Activated CD4-positive, alpha-beta memory T cell treated with anti-CD3 and anti-CD28 coated beads, Interleukin-2, amount 10 ng/mL, durations not matched to agents 7 days and 5 days (primary cell): ENCODE data around the gene PDIA4. TPM values are rescaled to one million over a fixed set of nuclear protein-coding genes. Genes with fewer than 3 reads are reported as not detected.

Source experiments
- CTCF ChIA-PET: fragments of 350-600 bp; sonication (Branson Sonifier 250); formaldehyde crosslinking; loops from one replicate; lab custom pipeline; 2021; ENCODE audit warnings: antibody characterized with exemption, inconsistent platforms; lab: Charles Lee
- POLR2A ChIA-PET: fragments of 350-600 bp; sonication (Branson Sonifier 250); formaldehyde crosslinking; loops from one replicate; lab custom pipeline; 2021; ENCODE audit warnings: antibody characterized with exemption; lab: Charles Lee
- DNase-seq: peaks from one replicate; pipeline ENCODE4 v3.0.0-alpha.2; 2020
- H3K27ac Mint-ChIP-seq: one replicate; pipeline ENCODE4 v1.8.0; 2021; ENCODE audit warnings: mild to moderate bottlenecking, mixed read lengths
- H3K27me3 Mint-ChIP-seq: one replicate; pipeline ENCODE4 v1.8.0; 2021; ENCODE audit warnings: mixed read lengths
- H3K36me3 Mint-ChIP-seq: one replicate; pipeline ENCODE4 v1.8.0; 2021; ENCODE audit warnings: low read depth, mixed read lengths
- H3K4me1 Mint-ChIP-seq: one replicate; pipeline ENCODE4 v1.8.0; 2021; ENCODE audit warnings: mixed read lengths
- H3K4me3 Mint-ChIP-seq: one replicate; pipeline ENCODE4 v1.8.0; 2021; ENCODE audit warnings: mild to moderate bottlenecking, mixed read lengths
- H3K9me3 Mint-ChIP-seq: one replicate; pipeline ENCODE4 v1.8.0; 2021; ENCODE audit warnings: mixed read lengths
- total RNA-seq, 2 experiments: library from RNA; stranded (reverse); gene quantifications; one replicate each; pipeline ENCODE4 v1.2.3, GENCODE V29; 2021

PDIA4 gene, protein sequence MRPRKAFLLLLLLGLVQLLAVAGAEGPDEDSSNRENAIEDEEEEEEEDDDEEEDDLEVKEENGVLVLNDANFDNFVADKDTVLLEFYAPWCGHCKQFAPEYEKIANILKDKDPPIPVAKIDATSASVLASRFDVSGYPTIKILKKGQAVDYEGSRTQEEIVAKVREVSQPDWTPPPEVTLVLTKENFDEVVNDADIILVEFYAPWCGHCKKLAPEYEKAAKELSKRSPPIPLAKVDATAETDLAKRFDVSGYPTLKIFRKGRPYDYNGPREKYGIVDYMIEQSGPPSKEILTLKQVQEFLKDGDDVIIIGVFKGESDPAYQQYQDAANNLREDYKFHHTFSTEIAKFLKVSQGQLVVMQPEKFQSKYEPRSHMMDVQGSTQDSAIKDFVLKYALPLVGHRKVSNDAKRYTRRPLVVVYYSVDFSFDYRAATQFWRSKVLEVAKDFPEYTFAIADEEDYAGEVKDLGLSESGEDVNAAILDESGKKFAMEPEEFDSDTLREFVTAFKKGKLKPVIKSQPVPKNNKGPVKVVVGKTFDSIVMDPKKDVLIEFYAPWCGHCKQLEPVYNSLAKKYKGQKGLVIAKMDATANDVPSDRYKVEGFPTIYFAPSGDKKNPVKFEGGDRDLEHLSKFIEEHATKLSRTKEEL
- total RNA-seq: 100 to 1,000 TPM; 108 TPM

DNA sequence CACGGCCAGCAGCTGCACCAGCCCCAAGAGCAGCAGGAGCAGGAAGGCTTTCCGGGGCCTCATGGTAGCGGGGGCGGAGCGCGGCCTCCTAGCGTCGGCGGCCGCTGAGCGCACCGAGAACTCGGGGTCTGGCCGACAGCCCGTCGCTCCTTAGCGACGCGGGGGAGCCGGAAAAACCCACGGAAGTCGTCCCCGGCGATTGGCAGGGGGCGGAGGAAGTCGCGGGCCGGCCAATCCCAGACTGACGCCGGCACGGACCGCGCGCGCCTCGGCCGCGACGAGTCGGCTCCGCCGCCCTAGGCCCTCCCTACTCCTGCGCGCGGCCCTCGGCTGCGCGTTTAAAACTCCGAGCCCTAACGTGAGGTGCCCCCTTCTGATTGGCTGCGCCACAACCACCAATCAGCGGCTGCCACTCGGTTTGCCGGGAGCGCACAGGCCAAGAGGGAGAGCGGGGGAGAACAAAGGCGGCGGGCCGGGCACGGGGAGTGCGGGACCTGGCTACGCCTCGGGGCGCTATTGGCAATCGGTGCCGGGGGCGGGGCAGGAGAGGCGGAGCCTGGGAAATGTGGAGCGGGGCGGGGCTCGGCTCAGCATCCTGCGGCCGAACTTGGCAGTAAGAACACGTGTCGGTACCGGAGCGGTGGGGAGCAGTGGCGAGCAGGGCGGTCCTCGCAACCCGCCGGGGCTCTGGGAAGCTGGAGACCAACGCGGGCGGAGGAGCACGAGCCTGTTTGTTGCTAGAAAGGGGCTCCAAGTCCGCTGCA, at the start of gene PDIA4:
Gene PDIA4, minus strand, starts transcription at position 160 of the 764 bp plus-strand sequence. Its CDS starts 97 bp downstream, at position 63.
- no peaks in the 10 kb centered on the region for H3K9me3 Mint-ChIP-seq
- peaks cover 15% of the 10 kb centered on the region for H3K36me3 Mint-ChIP-seq
- H3K4me3 Mint-ChIP-seq: peak within 1 kb of the TSS; percentile 89
- CTCF ChIA-PET: interaction anchor here (0.5 to 7.7 kb wide), 6 partner anchors 20 to 172 kb away, joined by 3 to 64 read pairs (median 4); partner anchors contain the start of gene ZNF425
- DNase-seq: peak; percentile 100
- H3K27me3 Mint-ChIP-seq: peaks cover 3% of the 10 kb centered on the region
- POLR2A ChIA-PET: interaction anchor here (0.7 to 4.6 kb wide), 17 partner anchors 10 to 330 kb away, joined by 3 to 34 read pairs (median 5); partner anchors contain the start of genes CUL1, EZH2, ZNF398 and ZNF425
- peak within 1 kb of the TSS; percentile 92 for H3K27ac Mint-ChIP-seq
- peaks cover 44% of the 10 kb centered on the region for H3K4me1 Mint-ChIP-seq

DNA sequence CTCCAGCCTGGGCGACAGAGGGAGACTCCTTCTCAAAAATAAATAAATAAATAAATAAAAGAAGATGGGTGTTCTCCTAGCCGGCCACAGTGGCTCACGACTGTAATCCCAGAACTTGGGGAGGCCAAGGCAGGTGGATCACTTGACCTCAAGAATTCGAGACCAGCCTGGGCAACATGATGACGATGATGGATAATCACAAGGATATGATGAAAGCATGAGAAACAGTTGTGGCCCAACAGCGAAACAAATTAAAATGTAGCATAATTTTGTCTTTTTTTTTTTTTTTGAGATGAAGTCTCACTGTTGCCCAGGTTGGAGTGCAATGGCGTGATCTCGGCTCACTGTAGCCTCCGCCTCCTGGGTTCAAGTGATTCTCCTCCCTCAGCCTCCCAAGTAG, 49.3 kb upstream of the PDIA4 start:
- Mint-ChIP-seq H3K4me1 (peaks cover 9% of the 10 kb centered on the region), H3K27ac (no peak overlapping the region), H3K27me3 (no peaks in the 10 kb centered on the region), H3K36me3 (peaks cover 20% of the 10 kb centered on the region), H3K4me3 (no peak overlapping the region), H3K9me3 (no peaks in the 10 kb centered on the region)
- CTCF ChIA-PET: interaction anchor here (1.5 kb wide), 1 partner anchor 72 kb away, joined by 4 read pairs; no protein-coding TSS in a partner anchor
- no peak for DNase-seq
- POLR2A ChIA-PET: no interaction called here

DNA sequence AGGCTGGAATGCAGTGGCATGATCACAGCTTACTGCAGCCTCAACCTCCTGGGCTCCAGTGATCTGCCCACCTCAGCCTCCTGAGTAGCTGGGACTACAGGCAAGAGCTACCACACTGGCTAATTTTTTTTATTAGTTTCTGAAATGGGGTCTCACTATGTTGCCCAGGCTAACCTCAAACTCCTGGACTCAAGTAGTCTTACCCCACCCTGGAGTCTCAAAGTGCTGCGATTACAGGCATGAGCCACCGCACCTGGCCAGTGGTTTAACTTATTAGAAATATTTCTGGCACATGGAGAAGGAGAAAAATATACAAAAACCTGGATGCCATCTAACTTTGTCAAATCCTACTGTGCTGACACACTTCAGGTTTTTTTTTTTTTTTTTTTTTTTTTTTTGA, 47.0 kb upstream of the PDIA4 start:
- CTCF ChIA-PET: interaction anchor here (1.8 kb wide), 1 partner anchor 70 kb away, joined by 6 read pairs; no protein-coding TSS in a partner anchor
- POLR2A ChIA-PET: interaction anchor here (0.9 kb wide), 1 partner anchor 10 kb away, joined by 3 read pairs; no protein-coding TSS in a partner anchor
- Mint-ChIP-seq H3K4me3 (no peak overlapping the region), H3K9me3 (no peaks in the 10 kb centered on the region), H3K36me3 (peaks cover 26% of the 10 kb centered on the region), H3K27me3 (no peaks in the 10 kb centered on the region), H3K4me1 (peaks cover 9% of the 10 kb centered on the region), H3K27ac (no peak overlapping the region)
- no peak for DNase-seq

DNA sequence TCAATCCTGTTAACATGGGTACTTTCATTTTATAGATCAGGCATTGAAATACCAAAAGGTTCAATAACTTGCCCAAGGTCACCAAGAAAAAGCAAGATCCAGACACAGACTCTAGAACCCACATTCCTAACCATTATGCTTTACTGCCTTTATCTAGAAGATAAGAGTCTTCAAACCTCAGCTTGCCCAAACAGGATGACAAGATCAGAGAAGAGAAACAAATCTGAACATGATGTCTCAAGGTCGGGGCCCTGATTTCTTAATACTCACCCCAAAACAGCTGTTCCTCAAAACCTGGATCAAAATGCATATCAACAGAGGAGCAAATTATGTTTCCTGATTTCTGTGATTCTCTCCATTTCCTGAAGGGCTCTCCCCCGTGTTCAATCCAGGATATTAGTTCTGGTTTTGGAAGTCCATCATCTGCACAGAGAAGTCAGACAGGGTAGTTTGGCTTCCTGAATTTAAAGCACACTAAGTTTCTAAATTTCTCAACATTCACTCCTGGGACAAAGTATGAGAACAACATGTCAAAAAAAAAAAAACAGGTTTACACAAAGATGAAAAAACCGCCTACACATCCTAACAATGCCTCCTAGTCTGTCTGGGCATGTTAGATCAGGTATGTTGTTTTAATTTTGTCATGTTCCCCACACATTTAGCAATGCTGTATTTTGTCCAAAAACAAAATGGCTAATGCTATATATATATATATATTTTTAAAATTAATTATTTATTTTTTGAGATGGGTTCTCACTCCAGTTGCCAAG, 46.0 kb upstream of the PDIA4 start:
- CTCF ChIA-PET: interaction anchor here (1.0 to 1.8 kb wide), 2 partner anchors 9 to 69 kb away, joined by 4 to 6 read pairs; no protein-coding TSS in a partner anchor
- Mint-ChIP-seq H3K27me3 (no peaks in the 10 kb centered on the region), H3K36me3 (peaks cover 27% of the 10 kb centered on the region), H3K4me3 (no peak overlapping the region), H3K9me3 (no peaks in the 10 kb centered on the region), H3K27ac (no peak overlapping the region), H3K4me1 (peaks cover 9% of the 10 kb centered on the region)
- POLR2A ChIA-PET: no interaction called here
- DNase-seq: no peak

DNA sequence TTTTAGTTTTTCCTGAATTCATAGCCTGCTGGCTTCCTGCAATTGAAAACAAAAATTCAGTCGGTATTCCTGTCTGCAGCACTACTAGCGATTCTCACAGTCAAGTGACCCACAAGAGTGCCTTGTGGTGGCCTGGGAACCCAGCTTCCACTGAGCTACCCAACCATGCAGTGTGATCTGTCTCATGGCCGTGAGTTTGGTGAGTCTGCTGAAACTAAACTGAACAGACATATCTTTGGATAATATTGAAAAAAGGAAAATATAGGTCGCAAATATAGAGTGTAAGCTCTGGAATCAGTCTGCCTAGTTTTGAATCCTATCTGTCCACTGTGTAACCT, 44.1 kb upstream of the PDIA4 start:
- H3K4me3 Mint-ChIP-seq: no peak overlapping the region
- no peak for DNase-seq
- peaks cover 30% of the 10 kb centered on the region for H3K36me3 Mint-ChIP-seq
- H3K4me1 Mint-ChIP-seq: peaks cover 8% of the 10 kb centered on the region
- no peaks in the 10 kb centered on the region for H3K9me3 Mint-ChIP-seq
- POLR2A ChIA-PET: no interaction called here
- H3K27ac Mint-ChIP-seq: no peak overlapping the region
- CTCF ChIA-PET: interaction anchor here (0.7 to 1.3 kb wide), 7 partner anchors 14 to 124 kb away, joined by 3 to 5 read pairs (median 3); no protein-coding TSS in a partner anchor
- H3K27me3 Mint-ChIP-seq: no peaks in the 10 kb centered on the region

DNA sequence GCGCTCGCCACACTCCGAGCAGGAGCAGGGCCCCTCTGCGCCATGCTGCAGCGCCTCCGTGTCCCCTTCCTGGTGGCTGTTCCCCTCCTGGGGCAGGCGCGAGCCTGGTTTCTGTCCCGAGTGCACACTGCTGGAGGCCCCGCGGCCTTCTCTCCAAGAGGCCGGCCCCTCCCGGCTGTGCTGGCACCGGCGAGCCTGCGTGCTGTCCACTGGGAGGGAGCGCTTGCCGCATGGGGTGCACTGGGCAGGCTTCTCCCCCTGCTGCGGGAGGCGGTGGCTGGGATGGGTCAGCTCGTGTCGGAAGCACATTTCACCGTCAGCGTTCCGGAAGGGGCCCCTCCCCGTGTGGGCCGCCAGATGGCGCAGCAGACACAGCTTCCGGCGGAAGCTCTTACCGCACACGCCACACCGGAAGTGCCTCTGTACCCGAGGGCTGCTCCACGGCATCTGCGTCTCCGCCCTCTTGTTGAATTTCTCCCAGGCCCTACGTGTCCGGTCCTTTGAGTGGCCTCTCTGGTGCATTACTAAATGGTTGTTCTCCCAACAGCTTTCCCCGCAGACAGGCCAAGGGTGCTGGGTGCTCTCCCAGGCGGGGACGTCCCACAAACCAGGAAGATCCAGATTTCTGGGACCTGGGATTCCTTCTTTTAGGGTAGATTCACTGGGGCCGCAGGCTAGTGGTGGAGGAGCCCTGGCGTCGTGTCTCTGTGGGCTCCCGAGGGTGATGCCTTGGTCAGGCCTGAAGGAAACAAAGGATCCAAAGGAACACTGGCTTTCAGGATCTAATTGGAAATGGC, 43.5 kb upstream of the PDIA4 start:
- DNase-seq: peak; percentile 53
- Mint-ChIP-seq H3K4me1 (peaks cover 8% of the 10 kb centered on the region), H3K27me3 (no peaks in the 10 kb centered on the region), H3K27ac (no peak overlapping the region), H3K9me3 (no peaks in the 10 kb centered on the region), H3K4me3 (no peak overlapping the region), H3K36me3 (peaks cover 25% of the 10 kb centered on the region)
- ChIA-PET POLR2A (no interaction called here), CTCF (interaction anchor here (0.6 to 1.3 kb wide), 7 partner anchors 13 to 124 kb away, joined by 3 to 5 read pairs (median 3); no protein-coding TSS in a partner anchor)

DNA sequence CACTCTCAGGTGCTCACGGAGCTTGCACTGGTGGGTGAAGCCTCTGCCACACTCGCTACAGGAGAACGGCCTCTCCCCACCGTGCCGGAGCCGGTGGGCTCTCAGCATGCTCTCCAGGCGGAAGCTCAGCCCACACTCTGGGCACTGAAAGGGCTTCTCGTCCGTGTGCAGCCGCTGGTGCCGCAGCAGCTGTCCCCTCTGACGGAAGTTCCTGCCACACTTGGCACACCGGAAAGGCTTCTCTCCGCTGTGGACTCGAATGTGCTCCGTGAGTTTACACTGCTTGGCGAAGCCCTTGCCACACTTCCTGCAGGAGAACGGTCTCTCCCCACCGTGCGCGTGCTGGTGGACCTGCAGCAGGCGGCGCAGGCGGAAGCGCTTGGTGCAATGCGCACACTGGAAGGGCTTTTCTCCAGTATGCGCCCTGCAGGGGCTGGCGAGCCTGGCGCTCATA, 42.9 kb upstream of the PDIA4 start:
- no peak for DNase-seq
- ChIA-PET CTCF (interaction anchor here (0.6 to 1.7 kb wide), 3 partner anchors 54 to 56 kb away, joined by 3 to 7 read pairs (median 3); partner anchors contain the start of gene ZNF425), POLR2A (no interaction called here)
- Mint-ChIP-seq H3K27ac (no peak overlapping the region), H3K4me3 (no peak overlapping the region), H3K36me3 (peaks cover 22% of the 10 kb centered on the region), H3K9me3 (no peaks in the 10 kb centered on the region), H3K27me3 (no peaks in the 10 kb centered on the region), H3K4me1 (peaks cover 6% of the 10 kb centered on the region)

DNA sequence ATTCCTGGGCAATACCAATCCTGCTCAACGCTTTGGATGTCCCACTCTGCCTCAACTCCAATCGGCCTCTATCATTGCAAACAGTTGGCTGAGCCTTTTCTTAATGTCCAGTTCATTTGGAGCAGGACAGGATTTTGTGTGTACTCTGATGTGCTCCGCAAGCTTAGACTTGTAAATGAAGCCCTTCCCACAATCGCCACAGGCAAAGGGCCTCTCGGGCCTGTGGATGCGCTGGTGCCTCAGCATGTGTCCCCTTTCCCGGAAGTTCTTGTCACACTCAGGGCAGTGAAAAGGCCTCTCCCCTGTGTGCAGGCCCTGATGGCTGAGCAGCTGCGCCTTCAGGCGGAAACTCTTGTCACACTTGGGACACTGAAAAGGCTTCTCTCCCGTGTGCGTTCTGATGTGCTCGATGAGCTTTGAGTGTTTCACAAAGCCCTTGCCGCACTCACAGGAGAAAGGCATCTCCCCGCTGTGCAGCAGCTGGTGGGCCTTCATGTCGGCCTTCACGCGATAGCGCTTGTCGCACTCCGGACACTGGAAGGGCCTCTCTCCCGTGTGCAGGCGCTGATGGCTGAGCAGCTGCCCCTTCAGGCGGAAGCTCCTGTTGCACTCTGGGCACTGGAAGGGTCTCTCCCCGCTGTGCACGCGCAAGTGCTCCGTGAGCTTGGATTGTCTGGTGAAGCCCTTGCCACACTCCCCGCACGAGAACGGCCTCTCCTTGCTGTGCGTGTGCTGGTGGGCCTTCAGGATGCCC, 42.2 kb upstream of the PDIA4 start:
- DNase-seq: no peak
- no peak overlapping the region for H3K4me3 Mint-ChIP-seq
- POLR2A ChIA-PET: no interaction called here

DNA sequence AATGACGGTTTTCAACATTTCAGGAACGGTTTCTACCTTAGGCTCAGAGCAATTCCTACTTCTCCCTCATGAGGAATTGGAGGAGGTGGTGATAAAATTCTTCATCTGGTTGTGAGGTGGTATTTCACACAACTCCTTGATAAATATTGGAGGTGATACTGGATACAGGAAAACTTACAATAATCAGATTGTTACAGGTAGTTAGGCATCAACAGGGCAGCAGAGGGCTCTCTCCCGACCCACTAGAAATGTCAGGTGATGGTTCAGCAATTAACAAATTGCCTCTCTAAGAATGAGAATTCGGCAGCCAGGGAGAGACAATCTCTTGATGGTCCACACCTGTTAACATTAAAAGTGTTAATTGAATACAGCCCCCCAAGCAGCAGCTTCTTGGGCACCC, 39.6 kb upstream of the PDIA4 start:
- Mint-ChIP-seq H3K27ac (peak overlapping the region; percentile 9), H3K4me1 (peaks cover 15% of the 10 kb centered on the region), H3K9me3 (no peaks in the 10 kb centered on the region), H3K36me3 (peaks cover 17% of the 10 kb centered on the region), H3K4me3 (no peak overlapping the region), H3K27me3 (no peaks in the 10 kb centered on the region)
- ChIA-PET CTCF (interaction anchor here (0.9 to 4.0 kb wide), 3 partner anchors 58 to 62 kb away, joined by 3 to 72 read pairs (median 6); partner anchors contain the start of gene ZNF425), POLR2A (no interaction called here)
- no peak for DNase-seq

More for the DNA sequence above, 42.2 kb upstream of the PDIA4 start:
- CTCF ChIA-PET: interaction anchor here (1.7 kb wide), 1 partner anchor 55 kb away, joined by 7 read pairs; the partner anchor contains the start of gene ZNF425
- peaks cover 22% of the 10 kb centered on the region for H3K36me3 Mint-ChIP-seq
- no peaks in the 10 kb centered on the region for H3K9me3 Mint-ChIP-seq
- H3K4me1 Mint-ChIP-seq: peaks cover 9% of the 10 kb centered on the region
- no peak overlapping the region for H3K27ac Mint-ChIP-seq
- H3K27me3 Mint-ChIP-seq: no peaks in the 10 kb centered on the region

DNA sequence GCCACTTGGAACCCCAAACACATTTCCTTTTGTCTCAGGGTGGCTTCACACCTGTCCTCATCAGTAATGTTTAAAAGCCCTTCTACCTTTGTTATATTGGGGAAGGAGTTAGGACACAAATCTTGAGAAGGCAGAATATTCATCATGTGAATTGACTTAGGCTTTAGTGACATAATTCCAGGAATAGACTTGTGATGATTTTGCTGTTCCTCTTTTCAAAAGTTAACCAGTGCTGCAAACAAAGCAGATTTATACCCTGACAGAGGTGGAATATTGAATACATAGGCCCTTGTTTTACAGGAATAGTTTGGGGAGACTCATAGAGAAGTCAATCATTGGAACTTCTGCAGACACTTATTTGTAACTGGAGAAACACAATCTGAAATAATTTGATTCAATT, 35.2 kb upstream of the PDIA4 start:
- Mint-ChIP-seq H3K4me1 (peaks cover 15% of the 10 kb centered on the region), H3K4me3 (peak overlapping the region; percentile 34), H3K36me3 (peaks cover 3% of the 10 kb centered on the region), H3K27me3 (no peaks in the 10 kb centered on the region), H3K27ac (no peak overlapping the region), H3K9me3 (no peaks in the 10 kb centered on the region)
- no peak for DNase-seq
- POLR2A ChIA-PET: no interaction called here
- CTCF ChIA-PET: interaction anchor here (1.7 kb wide), 1 partner anchor 62 kb away, joined by 4 read pairs; the partner anchor contains the start of gene ZNF425
